ENCODE results near the gene TBC1D17. TPM values are rescaled to one million over a fixed set of nuclear protein-coding genes. Genes with fewer than 3 reads are reported as not detected.

Gene TBC1D17
- total and polyA plus RNA-seq, 2 of the 13 experiments (the other 11 are each of a cell fraction or from before 2014, with no cell fraction given): 9.7 to 16.9 TPM

DNA sequence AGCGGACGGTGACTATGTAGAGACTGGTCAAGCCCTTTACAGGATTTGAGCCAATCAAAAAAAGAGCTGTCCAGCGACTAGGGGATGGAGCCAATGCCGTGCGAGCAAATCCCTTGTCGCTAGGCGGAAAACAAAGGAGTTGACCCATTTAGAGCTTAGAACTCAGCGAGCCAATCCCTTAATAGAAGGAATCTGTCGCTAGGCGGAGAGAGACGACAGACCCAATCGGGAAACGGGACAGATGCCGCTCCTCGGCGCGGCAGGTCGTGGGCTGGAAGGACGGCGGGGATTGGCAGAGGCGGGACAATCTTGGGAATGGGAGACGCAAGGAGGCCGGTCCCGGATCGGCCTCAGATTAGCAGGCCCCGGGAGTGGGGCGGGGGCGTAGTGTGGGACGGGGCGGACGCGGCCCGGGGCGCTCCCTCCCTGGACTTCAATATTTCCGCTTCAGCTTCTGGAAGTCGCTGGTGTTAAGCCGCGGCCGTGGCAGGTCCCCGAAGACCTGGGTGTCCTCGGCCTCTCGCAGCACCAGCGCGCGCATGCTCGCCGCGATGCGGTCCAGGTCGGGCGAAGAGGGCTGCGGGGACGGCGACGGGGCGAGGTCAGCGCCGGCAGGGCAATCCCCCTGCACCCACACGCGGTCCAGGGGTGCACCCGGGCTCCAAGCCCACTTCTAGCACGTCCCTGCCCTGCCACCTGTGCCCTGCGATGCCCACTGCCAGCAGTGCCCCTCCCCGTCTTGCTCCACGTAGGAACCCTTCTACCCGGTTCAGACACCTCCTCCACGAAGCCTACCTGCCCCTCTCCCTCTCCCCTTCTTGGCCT, 7.8 kb upstream of the TBC1D17 start (continued):
- TF ChIP-seq ZNF282 (IDR thresholded peaks at IDR 0.05; ENCODE audit: partially characterized antibody) (no peak), SOX6 (IDR thresholded peaks at IDR 0.05) (no peak), SOX6 (CRISPR knock-in tag; IDR thresholded peaks at IDR 0.05) (peak; percentile 57; the same call in 1 of the 2 replicates), SRF (IDR thresholded peaks at IDR 0.05; ENCODE audit: low read depth, low read length) (0 out of 2 replicates have a peak, but pooled peaks have one; percentile 40)
- TF ChIP-seq, protein P1, sequence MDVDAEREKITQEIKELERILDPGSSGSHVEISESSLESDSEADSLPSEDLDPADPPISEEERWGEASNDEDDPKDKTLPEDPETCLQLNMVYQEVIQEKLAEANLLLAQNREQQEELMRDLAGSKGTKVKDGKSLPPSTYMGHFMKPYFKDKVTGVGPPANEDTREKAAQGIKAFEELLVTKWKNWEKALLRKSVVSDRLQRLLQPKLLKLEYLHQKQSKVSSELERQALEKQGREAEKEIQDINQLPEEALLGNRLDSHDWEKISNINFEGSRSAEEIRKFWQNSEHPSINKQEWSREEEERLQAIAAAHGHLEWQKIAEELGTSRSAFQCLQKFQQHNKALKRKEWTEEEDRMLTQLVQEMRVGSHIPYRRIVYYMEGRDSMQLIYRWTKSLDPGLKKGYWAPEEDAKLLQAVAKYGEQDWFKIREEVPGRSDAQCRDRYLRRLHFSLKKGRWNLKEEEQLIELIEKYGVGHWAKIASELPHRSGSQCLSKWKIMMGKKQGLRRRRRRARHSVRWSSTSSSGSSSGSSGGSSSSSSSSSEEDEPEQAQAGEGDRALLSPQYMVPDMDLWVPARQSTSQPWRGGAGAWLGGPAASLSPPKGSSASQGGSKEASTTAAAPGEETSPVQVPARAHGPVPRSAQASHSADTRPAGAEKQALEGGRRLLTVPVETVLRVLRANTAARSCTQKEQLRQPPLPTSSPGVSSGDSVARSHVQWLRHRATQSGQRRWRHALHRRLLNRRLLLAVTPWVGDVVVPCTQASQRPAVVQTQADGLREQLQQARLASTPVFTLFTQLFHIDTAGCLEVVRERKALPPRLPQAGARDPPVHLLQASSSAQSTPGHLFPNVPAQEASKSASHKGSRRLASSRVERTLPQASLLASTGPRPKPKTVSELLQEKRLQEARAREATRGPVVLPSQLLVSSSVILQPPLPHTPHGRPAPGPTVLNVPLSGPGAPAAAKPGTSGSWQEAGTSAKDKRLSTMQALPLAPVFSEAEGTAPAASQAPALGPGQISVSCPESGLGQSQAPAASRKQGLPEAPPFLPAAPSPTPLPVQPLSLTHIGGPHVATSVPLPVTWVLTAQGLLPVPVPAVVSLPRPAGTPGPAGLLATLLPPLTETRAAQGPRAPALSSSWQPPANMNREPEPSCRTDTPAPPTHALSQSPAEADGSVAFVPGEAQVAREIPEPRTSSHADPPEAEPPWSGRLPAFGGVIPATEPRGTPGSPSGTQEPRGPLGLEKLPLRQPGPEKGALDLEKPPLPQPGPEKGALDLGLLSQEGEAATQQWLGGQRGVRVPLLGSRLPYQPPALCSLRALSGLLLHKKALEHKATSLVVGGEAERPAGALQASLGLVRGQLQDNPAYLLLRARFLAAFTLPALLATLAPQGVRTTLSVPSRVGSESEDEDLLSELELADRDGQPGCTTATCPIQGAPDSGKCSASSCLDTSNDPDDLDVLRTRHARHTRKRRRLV (CRISPR knock-in tag; IDR thresholded peaks at IDR 0.05): no peak

DNA sequence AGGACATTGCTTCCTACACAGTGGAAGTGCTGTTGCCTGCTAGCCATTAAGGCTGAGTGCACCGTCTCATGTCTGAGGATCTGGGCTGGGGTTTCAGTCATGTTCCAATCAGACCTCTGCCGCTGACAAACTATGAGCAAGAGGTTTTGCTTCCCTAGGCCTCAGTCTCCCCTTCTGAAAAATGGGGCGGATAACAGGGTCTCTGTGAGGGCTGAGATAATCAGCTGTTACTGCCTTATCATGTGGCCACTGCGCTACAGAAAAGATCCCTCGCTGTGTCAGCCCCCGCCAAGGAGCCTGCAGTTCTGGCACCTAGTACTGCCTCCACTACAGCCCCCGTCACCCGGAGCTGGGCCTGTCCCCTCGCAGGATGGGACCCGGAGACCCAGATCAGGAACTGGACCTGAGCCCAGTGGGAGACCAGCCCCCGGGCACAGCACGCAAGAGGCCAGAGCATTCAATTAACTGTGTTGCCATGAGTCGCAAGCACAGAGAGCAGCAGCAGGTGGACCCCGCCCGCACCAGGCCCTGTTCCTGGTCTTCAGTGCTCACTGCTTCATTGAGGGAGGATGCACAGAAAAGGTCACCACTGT, 7.1 kb upstream of the TBC1D17 start:
- Histone ChIP-seq H2AFZ (ENCODE audit: low read length) (no peak overlapping the region), H3K27me3 (ENCODE audit: control insufficient read depth in 1 of 2, insufficient read depth in 2 of 2, low read length in 2 of 2) (no peaks in the 10 kb centered on the region; a peak in 1 of 5 replicates), H3K4me3 (replicated peaks in 1 of 3; ENCODE audit: insufficient read depth in 1 of 3, low read depth in 2 of 3, low read length in 3 of 3) (peak overlapping the region; percentile 45 to 78 (median 67)), H3K27ac (ENCODE audit: extremely low read length, insufficient read depth, low read length) (peak overlapping the region; percentile 78), H3K36me3 (replicated peaks in 1 of 2; ENCODE audit: control insufficient read depth in 1 of 2, insufficient read depth in 2 of 2, low read length in 2 of 2) (peaks cover 0 to 5% of the 10 kb centered on the region in 2 experiments; a peak in 3 of 5 replicates), H3K79me2 (ENCODE audit: insufficient read depth, low read length) (peaks cover 25% of the 10 kb centered on the region), H4K20me1 (ENCODE audit: insufficient read depth, low read length) (no peaks in the 10 kb centered on the region), H3K4me2 (ENCODE audit: low read depth, low read length) (peak overlapping the region; percentile 96), H3K9me3 (ENCODE audit: low read length) (no peaks in the 10 kb centered on the region), H3K9ac (ENCODE audit: insufficient read depth, low read depth, low read length) (peak overlapping the region; percentile 80), H3K4me1 (ENCODE audit: insufficient read depth, low read length) (peaks cover 50% of the 10 kb centered on the region)
- ChIA-PET POLR2A (interaction anchor here (1.7 to 1.9 kb wide), 2 partner anchors 19 to 59 kb away, joined by 22 to 29 read pairs; partner anchors contain the start of genes ATF5, NUP62 and PTOV1), CTCF (ENCODE audit: low intra/inter-chr PET ratio, low total read pairs) (no interaction called here)
- in situ Hi-C loops (cut with HindIII; ENCODE audit: extremely low pct_ligation_motif_present, low pct_unique_long_range_greater_than_20kb): no loop called here
- ATAC-seq (no peak), DNase-seq (ENCODE audit: low spot score) (no peak), FAIRE-seq (no peak)
- intact Hi-C loops (cut with micrococcal nuclease; ENCODE audit: unreplicated experiment): no loop called here
- TF ChIP-seq NCOA2 (CRISPR knock-in tag; IDR thresholded peaks at IDR 0.05): no peak
- TF ChIP-seq TSC22D2 (CRISPR knock-in tag; IDR thresholded peaks at IDR 0.05; ENCODE audit: borderline replicate concordance): no peak
- TF ChIP-seq NCOA1 (CRISPR knock-in tag; IDR thresholded peaks at IDR 0.05): 0 out of 2 replicates have a peak, but pooled peaks have one; percentile 11
- peak; percentile 74 for TF ChIP-seq ZNF629 (CRISPR knock-in tag; conservative IDR thresholded peaks at IDR 0.05)
- peak; percentile 7 for TF ChIP-seq YY1 (IDR thresholded peaks at IDR 0.05; ENCODE audit: insufficient read depth, insufficient replicate concordance, low read depth, low read length)
- peak; percentile 18; the same call in 1 of the 2 replicates for TF ChIP-seq ZBTB38 (CRISPR knock-in tag; IDR thresholded peaks at IDR 0.05)
- TF ChIP-seq MTF2 (CRISPR knock-in tag; IDR thresholded peaks at IDR 0.05; ENCODE audit: borderline replicate concordance): 0 out of 2 replicates have a peak, but pooled peaks have one; percentile 34
- 82% methylated on average over 4 of the region's 15 CpGs for WGBS (ENCODE audit: low lambda C conversion rate)
- BruUV-seq (replicated peaks): no TSS peak
